Hepatocyte (in vitro differentiated cells): ENCODE results near the gene HOXC4. TPM values are rescaled to one million over a fixed set of nuclear protein-coding genes. Genes with fewer than 3 reads are reported as not detected.

Source experiments
- DNase-seq: peaks from one replicate; pipeline ENCODE4 v3.0.0-alpha.2; 2016; ENCODE audit warnings: low spot score
- H2AFZ ChIP-seq: fragments of 200-600 bp; sonication (generic); 2 replicates; pipeline ENCODE4 v1.6.0; 2016; ENCODE audit warnings: antibody characterized with exemption, mild to moderate bottlenecking
- H3K27ac ChIP-seq: fragments of 200-600 bp; sonication (generic); 2 replicates; pipeline ENCODE4 v1.5.1; 2016; ENCODE audit warnings: mild to moderate bottlenecking
- H3K27me3 ChIP-seq: fragments of 200-600 bp; sonication (generic); 2 replicates; pipeline ENCODE4 v1.6.1; 2016
- H3K36me3 ChIP-seq: fragments of 200-600 bp; sonication (generic); replicated peaks from 2 replicates; pipeline ENCODE4 v1.5.1; 2016; ENCODE audit warnings: low read depth; ENCODE audit not compliant: insufficient read depth
- H3K4me1 ChIP-seq: fragments of 200-600 bp; sonication (generic); 2 replicates; pipeline ENCODE4 v1.5.1; 2016; ENCODE audit warnings: mild to moderate bottlenecking, moderate library complexity; ENCODE audit not compliant: insufficient read depth
- H3K4me2 ChIP-seq: fragments of 200-600 bp; sonication (generic); 2 replicates; pipeline ENCODE4 v1.6.0; 2016
- H3K4me3 ChIP-seq: fragments of 200-600 bp; sonication (generic); 2 replicates; pipeline ENCODE4 v1.5.1; 2016; ENCODE audit warnings: mild to moderate bottlenecking
- H3K79me2 ChIP-seq: fragments of 200-600 bp; sonication (generic); 2 replicates; pipeline ENCODE4 v1.6.0; 2017; ENCODE audit warnings: mild to moderate bottlenecking
- H3K9me2 ChIP-seq: fragments of 200-600 bp; sonication (generic); replicated peaks from 2 replicates; pipeline ENCODE4 v1.6.0; 2017; ENCODE audit warnings: mild to moderate bottlenecking; ENCODE audit not compliant: insufficient read depth
- H3K9me3 ChIP-seq: fragments of 200-600 bp; sonication (generic); 2 replicates; pipeline ENCODE4 v1.5.1; 2016; ENCODE audit warnings: low read depth, mild to moderate bottlenecking
- H4K20me1 ChIP-seq: fragments of 200-600 bp; sonication (generic); 2 replicates; pipeline ENCODE4 v1.6.0; 2016; ENCODE audit warnings: mild to moderate bottlenecking; ENCODE audit not compliant: insufficient read depth, poor library complexity, severe bottlenecking
- CTCF ChIP-seq: fragments of 200-600 bp; sonication (generic); IDR thresholded peaks from 2 replicates; pipeline ENCODE4 v1.5.1; 2016; ENCODE audit warnings: antibody characterized with exemption, mild to moderate bottlenecking; ENCODE audit not compliant: poor library complexity
- EZH2 ChIP-seq: fragments of 200-600 bp; sonication (generic); IDR thresholded peaks from 2 replicates; pipeline ENCODE4 v1.6.1; 2016; ENCODE audit warnings: antibody characterized with exemption, mild to moderate bottlenecking, borderline replicate concordance
- EZH2phosphoT487 ChIP-seq: fragments of 200-600 bp; sonication (generic); IDR thresholded peaks from one replicate; pipeline ENCODE4 v1.6.1; 2018; ENCODE audit warnings: antibody characterized with exemption, mild to moderate bottlenecking, low read depth, moderate library complexity; ENCODE audit not compliant: unreplicated experiment, severe bottlenecking
- WGBS: methylation state at CpG from one replicate; pipeline ENCODE4 v1.1.6; 2016; ENCODE audit warnings: low lambda C conversion rate; ENCODE audit errors: missing lambda C conversion rate; 5-methylcytosine and 5-hydroxymethylcytosine counted together
- polyA plus RNA-seq: library from polyadenylated mRNA; unstranded; fragments of >200 nt; fragmentation: Nextera tagmentation; extraction: Ambion mirVana; gene quantifications from 2 replicates; pipeline ENCODE4 v1.2.1, GENCODE V29; 2016
- total RNA-seq: library from RNA; depleted of rRNA; stranded (reverse); fragments of >200 nt; gene quantifications from 2 replicates; pipeline ENCODE4 v1.2.3, GENCODE V29; 2014

Gene HOXC4
- total and polyA plus RNA-seq, 2 experiments from 2014 or later: 2.1 to 4.4 TPM

- H3K27me3 ChIP-seq: peaks cover 82% of the 10 kb centered on the region
- no peak for DNase-seq
- no peak overlapping the region for H3K4me3 ChIP-seq
- H3K9me3 ChIP-seq: no peaks in the 10 kb centered on the region
- H3K79me2 ChIP-seq: peaks cover 48% of the 10 kb centered on the region
- whole genome bisulfite sequencing: 21% methylated on average over 33 of the region's 43 CpGs
- peaks cover 13% of the 10 kb centered on the region for H3K4me1 ChIP-seq
- H4K20me1 ChIP-seq: no peaks in the 10 kb centered on the region
- TF ChIP-seq EZH2phosphoT487 (peak; percentile 42), CTCF (no peak), EZH2 (peak; percentile 67)
- H3K36me3 ChIP-seq: no peaks in the 10 kb centered on the region
- H3K4me2 ChIP-seq: peak overlapping the region; percentile 90
- H3K9me2 ChIP-seq: no peaks in the 10 kb centered on the region
- peak overlapping the region; percentile 97 for H3K27ac ChIP-seq
- H2AFZ ChIP-seq: peak overlapping the region; percentile 74
Observed at GRCh38 chr12:54019091-54019811, 34.4 kb upstream of the HOXC4 start.

- WGBS: 33% methylated on average over 10 of the region's 10 CpGs
- peak overlapping the region; percentile 97 for H3K27ac ChIP-seq
- DNase-seq: no peak
- peak overlapping the region; percentile 90 for H3K4me2 ChIP-seq
- no peak overlapping the region for H2AFZ ChIP-seq
- peaks cover 55% of the 10 kb centered on the region for H3K79me2 ChIP-seq
- no peak overlapping the region for H3K4me3 ChIP-seq
- no peaks in the 10 kb centered on the region for H3K36me3 ChIP-seq
- peaks cover 13% of the 10 kb centered on the region for H3K4me1 ChIP-seq
- H3K27me3 ChIP-seq: peaks cover 82% of the 10 kb centered on the region
- H3K9me2 ChIP-seq: no peaks in the 10 kb centered on the region
- no peaks in the 10 kb centered on the region for H3K9me3 ChIP-seq
- TF ChIP-seq EZH2phosphoT487 (no peak), EZH2 (peak; percentile 7), CTCF (no peak)
- H4K20me1 ChIP-seq: no peaks in the 10 kb centered on the region
Observed at GRCh38 chr12:54019924-54020590, 33.6 kb upstream of the HOXC4 start.

- H2AFZ ChIP-seq: no peak overlapping the region
- no peaks in the 10 kb centered on the region for H4K20me1 ChIP-seq
- WGBS: 35% methylated on average over 23 of the region's 23 CpGs
- no peaks in the 10 kb centered on the region for H3K36me3 ChIP-seq
- peak overlapping the region; percentile 97 for H3K27ac ChIP-seq
- H3K9me3 ChIP-seq: no peaks in the 10 kb centered on the region
- peak overlapping the region; percentile 90 for H3K4me2 ChIP-seq
- H3K4me3 ChIP-seq: no peak overlapping the region
- peaks cover 59% of the 10 kb centered on the region for H3K79me2 ChIP-seq
- H3K27me3 ChIP-seq: peaks cover 82% of the 10 kb centered on the region
- no peaks in the 10 kb centered on the region for H3K9me2 ChIP-seq
- no peak for DNase-seq
- H3K4me1 ChIP-seq: peaks cover 16% of the 10 kb centered on the region
- TF ChIP-seq CTCF (no peak), EZH2phosphoT487 (peak; percentile 18)
Observed at GRCh38 chr12:54020591-54021405, 32.8 kb upstream of the HOXC4 start.
